GM06990 (cell line): ENCODE data around the gene IQGAP3.

Experiments
- DNase-seq: peaks from one replicate; pipeline ENCODE4 v3.0.0-alpha.2; 2011; ENCODE audit not compliant: insufficient read length; ENCODE audit errors: extremely low read depth
- H3K27me3 ChIP-seq: replicated peaks from 2 replicates; pipeline ENCODE4 v1.6.0; 2011; ENCODE audit warnings: low read length; ENCODE audit not compliant: control insufficient read depth, insufficient read depth
- H3K36me3 ChIP-seq: 2 replicates; pipeline ENCODE4 v1.5.1; 2011; ENCODE audit warnings: low read length; ENCODE audit not compliant: control insufficient read depth, insufficient read depth
- H3K4me3 ChIP-seq: replicated peaks from 2 replicates; pipeline ENCODE4 v1.5.1; 2011; ENCODE audit warnings: low read depth, mild to moderate bottlenecking, control low read depth, low read length
- TF ChIP-seq, protein P1 (sequence below): IDR thresholded peaks from 2 replicates; pipeline ENCODE4 v1.5.1; 2011; ENCODE audit warnings: low read length, control low read depth, mild to moderate bottlenecking, inconsistent platforms; ENCODE audit not compliant: insufficient read depth, poor library complexity, severe bottlenecking

Gene IQGAP3

DNA sequence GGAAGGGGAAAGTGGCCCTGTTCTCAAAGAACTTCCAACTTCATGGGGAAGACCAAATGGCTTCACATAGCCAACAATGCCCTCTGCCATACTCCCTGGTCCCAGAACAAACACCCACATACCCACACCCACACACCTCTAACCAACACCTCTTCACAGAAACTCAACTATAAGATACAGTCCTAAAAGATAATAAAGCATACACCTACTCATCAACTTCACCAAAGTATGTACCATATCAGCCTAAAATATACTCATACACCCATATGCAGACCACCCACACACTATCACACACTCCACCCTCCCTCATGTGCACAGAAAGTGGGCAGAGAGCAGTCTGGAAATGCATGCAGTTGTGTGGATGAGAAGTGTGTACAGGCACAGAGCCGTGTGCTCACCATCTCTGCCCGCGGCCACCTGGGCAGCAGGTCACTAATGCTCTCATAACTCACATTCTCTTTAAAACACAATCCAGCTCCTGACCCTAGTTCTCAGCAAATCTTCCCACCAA lies 27.7 kb downstream of the IQGAP3 start:
- no peaks in the 10 kb centered on the region; the same call in 1 of the 2 replicates for H3K36me3 ChIP-seq
- H3K4me3 ChIP-seq = no peak overlapping the region
- TF ChIP-seq, protein P1, sequence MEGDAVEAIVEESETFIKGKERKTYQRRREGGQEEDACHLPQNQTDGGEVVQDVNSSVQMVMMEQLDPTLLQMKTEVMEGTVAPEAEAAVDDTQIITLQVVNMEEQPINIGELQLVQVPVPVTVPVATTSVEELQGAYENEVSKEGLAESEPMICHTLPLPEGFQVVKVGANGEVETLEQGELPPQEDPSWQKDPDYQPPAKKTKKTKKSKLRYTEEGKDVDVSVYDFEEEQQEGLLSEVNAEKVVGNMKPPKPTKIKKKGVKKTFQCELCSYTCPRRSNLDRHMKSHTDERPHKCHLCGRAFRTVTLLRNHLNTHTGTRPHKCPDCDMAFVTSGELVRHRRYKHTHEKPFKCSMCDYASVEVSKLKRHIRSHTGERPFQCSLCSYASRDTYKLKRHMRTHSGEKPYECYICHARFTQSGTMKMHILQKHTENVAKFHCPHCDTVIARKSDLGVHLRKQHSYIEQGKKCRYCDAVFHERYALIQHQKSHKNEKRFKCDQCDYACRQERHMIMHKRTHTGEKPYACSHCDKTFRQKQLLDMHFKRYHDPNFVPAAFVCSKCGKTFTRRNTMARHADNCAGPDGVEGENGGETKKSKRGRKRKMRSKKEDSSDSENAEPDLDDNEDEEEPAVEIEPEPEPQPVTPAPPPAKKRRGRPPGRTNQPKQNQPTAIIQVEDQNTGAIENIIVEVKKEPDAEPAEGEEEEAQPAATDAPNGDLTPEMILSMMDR = no peak
- H3K27me3 ChIP-seq = no peaks in the 10 kb centered on the region
- no peak for DNase-seq

- DNase-seq = no peak
- no peaks in the 10 kb centered on the region for H3K27me3 ChIP-seq
- H3K4me3 ChIP-seq = no peak overlapping the region
- TF ChIP-seq, protein P1 = no peak
- no peaks in the 10 kb centered on the region; the same call in 1 of the 2 replicates for H3K36me3 ChIP-seq
Observed at GRCh38 chr1:156543066-156543465, 29.3 kb downstream of the IQGAP3 start.

DNA sequence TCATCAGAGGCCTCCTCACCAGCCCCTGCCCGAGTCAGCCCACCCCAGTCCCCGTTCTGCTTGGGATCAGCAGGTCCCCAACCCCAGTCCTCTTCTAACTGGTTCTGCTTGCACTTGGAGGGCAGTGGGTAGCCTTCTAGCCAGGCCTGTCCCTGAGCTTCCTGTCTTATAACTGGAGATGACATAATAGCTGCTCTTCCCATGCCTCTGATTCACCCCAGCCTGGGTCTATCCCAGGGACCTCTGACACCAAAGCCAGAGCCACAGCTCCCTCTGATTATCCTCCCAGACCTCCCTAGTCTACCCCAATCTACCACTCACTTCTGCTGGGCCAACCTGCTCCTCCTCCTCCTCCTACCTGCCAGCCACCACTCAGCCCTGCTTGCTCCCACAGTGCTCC lies 31.4 kb downstream of the IQGAP3 start:
- no peaks in the 10 kb centered on the region for H3K27me3 ChIP-seq
- DNase-seq = no peak
- no peaks in the 10 kb centered on the region; the same call in none of the 2 replicates for H3K36me3 ChIP-seq
- TF ChIP-seq, protein P1 = no peak
- H3K4me3 ChIP-seq = no peak overlapping the region

GRCh38 chr1:156539818-156540355 lies 32.5 kb downstream of the IQGAP3 start:
- TF ChIP-seq, protein P1 = no peak
- no peak overlapping the region for H3K4me3 ChIP-seq
- H3K36me3 ChIP-seq = no peaks in the 10 kb centered on the region; the same call in none of the 2 replicates
- no peak for DNase-seq
- H3K27me3 ChIP-seq = no peaks in the 10 kb centered on the region

DNA sequence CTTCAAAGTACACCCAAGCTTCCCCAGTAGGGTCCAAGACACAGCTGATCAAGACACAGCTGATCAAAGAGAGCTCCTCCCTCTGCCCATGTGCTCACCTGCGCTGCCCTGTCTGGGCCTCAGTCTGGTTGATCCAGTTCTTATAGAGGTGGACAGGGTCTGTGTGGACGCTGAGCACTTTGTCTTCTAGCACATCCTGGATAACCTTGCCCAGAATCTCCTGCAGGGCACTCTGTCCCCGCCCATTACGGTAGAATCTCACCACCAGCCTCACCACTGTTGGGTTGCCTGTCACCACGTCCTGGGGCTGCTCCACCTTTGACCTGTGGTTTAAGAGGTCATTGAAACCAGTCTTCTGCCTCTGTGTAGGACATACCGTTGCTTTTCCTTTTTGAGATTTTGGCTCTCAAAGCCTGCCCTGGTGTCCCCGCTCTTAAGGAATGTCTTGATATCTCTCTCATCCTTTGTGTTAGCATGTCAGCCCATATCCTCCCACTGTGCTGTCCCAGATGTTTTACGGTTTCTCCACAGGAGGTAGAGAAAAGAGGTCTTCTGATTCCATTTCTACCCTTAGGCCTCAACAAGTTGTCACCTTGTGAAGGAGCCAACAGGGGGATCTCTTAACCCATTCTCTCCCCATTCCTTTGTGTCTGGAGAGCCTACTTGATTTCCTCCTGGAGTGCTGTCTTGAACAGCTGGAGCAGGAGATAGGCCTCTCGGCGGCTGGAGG lies 33.5 kb downstream of the IQGAP3 start:
- TF ChIP-seq, protein P1 = no peak
- H3K4me3 ChIP-seq = no peak overlapping the region
- H3K27me3 ChIP-seq = no peaks in the 10 kb centered on the region
- H3K36me3 ChIP-seq = no peaks in the 10 kb centered on the region; the same call in none of the 2 replicates
- no peak for DNase-seq

DNA sequence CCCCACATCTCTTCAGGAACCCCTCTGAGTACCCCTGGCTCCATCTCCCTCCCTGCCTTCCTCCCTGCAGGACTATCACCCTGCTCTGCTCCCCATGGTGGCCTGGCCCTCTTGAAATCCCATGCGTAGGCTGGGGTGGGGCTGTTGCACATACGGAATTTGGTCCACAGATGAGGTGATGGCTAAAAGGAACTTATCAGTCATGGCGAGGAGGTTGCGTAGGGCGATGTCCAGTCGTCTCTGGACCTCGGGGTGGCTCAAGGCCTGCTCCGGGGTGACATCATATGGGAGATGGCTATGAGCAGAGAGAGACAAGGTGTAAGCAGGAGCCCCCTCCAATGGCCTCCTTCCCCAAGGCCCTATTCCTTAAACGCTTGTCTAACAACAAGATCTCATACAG lies 35.3 kb downstream of the IQGAP3 start:
- H3K4me3 ChIP-seq = no peak overlapping the region
- DNase-seq = no peak
- H3K36me3 ChIP-seq = no peaks in the 10 kb centered on the region; the same call in none of the 2 replicates
- H3K27me3 ChIP-seq = no peaks in the 10 kb centered on the region
- TF ChIP-seq, protein P1 = no peak
